ENCODE data around the gene VPS33A. TPM values are rescaled to one million over a fixed set of nuclear protein-coding genes. Genes with fewer than 3 reads are reported as not detected.

VPS33A gene
- total RNA-seq, 2 experiments from 2014 or later, result 12.0 to 14.2 TPM

DNA sequence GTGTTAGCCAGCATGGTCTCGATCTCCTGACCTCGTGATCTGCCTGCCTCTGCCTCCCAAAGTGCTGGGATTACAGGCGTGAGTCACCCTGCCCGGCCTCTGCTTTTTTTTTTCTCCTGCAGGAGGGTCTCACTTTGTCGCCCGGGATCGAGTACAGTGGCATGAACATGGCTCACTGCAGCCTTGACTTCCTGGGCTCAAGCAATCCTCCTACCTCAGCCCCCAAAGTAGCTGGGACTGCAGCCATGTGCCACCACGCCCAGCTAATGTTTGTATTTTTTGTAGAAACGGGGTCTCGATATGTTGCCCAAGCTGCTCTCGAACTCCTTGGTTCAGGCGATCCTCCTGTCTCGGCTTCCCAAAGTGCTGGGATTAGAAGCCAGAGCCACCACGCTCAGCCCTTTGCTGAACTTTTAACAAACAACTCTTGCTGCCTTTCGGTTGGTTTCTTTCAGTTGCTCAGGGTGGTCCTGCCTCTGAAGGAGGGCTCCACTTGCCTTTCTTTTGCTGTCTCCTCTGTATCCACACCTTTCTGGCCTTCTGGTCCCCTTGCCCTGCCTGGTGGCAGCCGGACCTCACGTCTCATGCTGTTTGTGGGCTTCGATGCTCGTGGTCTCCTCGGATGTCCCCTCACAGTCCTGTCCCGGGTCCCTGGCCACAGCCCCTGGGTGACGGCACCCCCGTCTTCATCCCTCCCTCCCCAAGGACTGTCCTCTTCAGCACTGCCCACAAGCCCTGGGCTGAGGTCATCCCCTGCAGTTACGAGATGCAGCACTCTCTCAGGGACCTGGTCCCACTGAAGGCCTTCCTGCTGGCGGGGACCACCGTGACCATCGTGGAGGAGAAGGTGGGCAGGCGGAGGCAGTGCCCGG is 66.6 kb downstream of the VPS33A start:
- POLR2A ChIA-PET, result no interaction called here
- no peak overlapping the region for H3K4me3 Mint-ChIP-seq
- H3K9me3 Mint-ChIP-seq, result no peaks in the 10 kb centered on the region
- Histone ChIP-seq H3K4me3 (ENCODE audit: low read length) (no peak overlapping the region), H3K27ac (ENCODE audit: low read depth in 1 of 2, low read length in 2 of 2) (no peak overlapping the region), H3K36me3 (ENCODE audit: insufficient read depth, low read length) (no peaks in the 10 kb centered on the region), H3K9me3 (ENCODE audit: control insufficient read depth in 1 of 2, insufficient read depth in 1 of 2, low read length in 2 of 2) (peaks cover 0 to 4% of the 10 kb centered on the region in 2 experiments), H3K27me3 (ENCODE audit: control insufficient read depth in 1 of 2, insufficient read depth in 2 of 2, low read length in 2 of 2) (peaks cover 7 to 12% of the 10 kb centered on the region in 2 experiments), H3K4me1 (ENCODE audit: insufficient read depth, low read length) (peaks cover 14% of the 10 kb centered on the region)
- H3K4me1 Mint-ChIP-seq (ENCODE audit: low read depth), result peaks cover 7% of the 10 kb centered on the region
- DNase-seq (no peak), ATAC-seq (ENCODE audit: poor library complexity) (no peak)
- no peak overlapping the region for H3K27ac Mint-ChIP-seq
- intact Hi-C loops (cut with DNase I, micrococcal nuclease), result no loop called here
- CTCF ChIA-PET, result no interaction called here
- TF ChIP-seq, protein P1, sequence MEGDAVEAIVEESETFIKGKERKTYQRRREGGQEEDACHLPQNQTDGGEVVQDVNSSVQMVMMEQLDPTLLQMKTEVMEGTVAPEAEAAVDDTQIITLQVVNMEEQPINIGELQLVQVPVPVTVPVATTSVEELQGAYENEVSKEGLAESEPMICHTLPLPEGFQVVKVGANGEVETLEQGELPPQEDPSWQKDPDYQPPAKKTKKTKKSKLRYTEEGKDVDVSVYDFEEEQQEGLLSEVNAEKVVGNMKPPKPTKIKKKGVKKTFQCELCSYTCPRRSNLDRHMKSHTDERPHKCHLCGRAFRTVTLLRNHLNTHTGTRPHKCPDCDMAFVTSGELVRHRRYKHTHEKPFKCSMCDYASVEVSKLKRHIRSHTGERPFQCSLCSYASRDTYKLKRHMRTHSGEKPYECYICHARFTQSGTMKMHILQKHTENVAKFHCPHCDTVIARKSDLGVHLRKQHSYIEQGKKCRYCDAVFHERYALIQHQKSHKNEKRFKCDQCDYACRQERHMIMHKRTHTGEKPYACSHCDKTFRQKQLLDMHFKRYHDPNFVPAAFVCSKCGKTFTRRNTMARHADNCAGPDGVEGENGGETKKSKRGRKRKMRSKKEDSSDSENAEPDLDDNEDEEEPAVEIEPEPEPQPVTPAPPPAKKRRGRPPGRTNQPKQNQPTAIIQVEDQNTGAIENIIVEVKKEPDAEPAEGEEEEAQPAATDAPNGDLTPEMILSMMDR (IDR thresholded peaks at IDR 0.05), result no peak
- peaks cover 20% of the 10 kb centered on the region for H3K27me3 Mint-ChIP-seq
- no peaks in the 10 kb centered on the region for H3K36me3 Mint-ChIP-seq (ENCODE audit: low read depth)

DNA sequence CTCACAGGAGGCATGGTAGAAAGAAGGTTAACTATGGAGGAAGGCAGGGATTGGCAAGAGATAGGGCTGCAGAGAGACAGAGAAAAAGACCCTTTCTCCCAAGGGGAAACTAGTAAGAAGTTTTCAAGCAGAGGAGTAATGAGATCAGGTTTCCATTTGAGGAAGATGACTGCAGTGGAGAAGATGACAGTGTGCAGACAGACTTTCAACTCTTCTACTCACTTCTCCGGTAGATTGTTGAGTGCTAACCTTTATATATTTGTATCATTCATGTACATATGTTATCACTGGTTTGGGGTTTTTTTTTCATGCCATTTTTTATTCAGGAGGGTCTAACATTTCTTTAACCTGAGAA is 68.7 kb downstream of the VPS33A start:
- Mint-ChIP-seq H3K36me3 (ENCODE audit: low read depth) (no peaks in the 10 kb centered on the region), H3K9me3 (no peaks in the 10 kb centered on the region), H3K4me1 (ENCODE audit: low read depth) (no peaks in the 10 kb centered on the region), H3K27ac (no peak overlapping the region), H3K4me3 (no peak overlapping the region), H3K27me3 (peaks cover 20% of the 10 kb centered on the region)
- TF ChIP-seq, protein P1 (IDR thresholded peaks at IDR 0.05), result no peak
- intact Hi-C loops (cut with DNase I, micrococcal nuclease), result no loop called here
- CTCF ChIA-PET, result no interaction called here
- POLR2A ChIA-PET, result no interaction called here
- ATAC-seq (ENCODE audit: poor library complexity), result no peak
- H3K4me3 ChIP-seq (ENCODE audit: low read length), result no peak overlapping the region
- H3K4me1 ChIP-seq (ENCODE audit: insufficient read depth, low read length), result peaks cover 2% of the 10 kb centered on the region
- no peak for DNase-seq
- peaks cover 7 to 9% of the 10 kb centered on the region in 2 experiments for H3K27me3 ChIP-seq (ENCODE audit: control insufficient read depth in 1 of 2, insufficient read depth in 2 of 2, low read length in 2 of 2)
- H3K27ac ChIP-seq (ENCODE audit: low read depth in 1 of 2, low read length in 2 of 2), result no peak overlapping the region
- peaks cover 0 to 4% of the 10 kb centered on the region in 2 experiments for H3K9me3 ChIP-seq (ENCODE audit: control insufficient read depth in 1 of 2, insufficient read depth in 1 of 2, low read length in 2 of 2)
- H3K36me3 ChIP-seq (ENCODE audit: insufficient read depth, low read length), result no peaks in the 10 kb centered on the region

DNA sequence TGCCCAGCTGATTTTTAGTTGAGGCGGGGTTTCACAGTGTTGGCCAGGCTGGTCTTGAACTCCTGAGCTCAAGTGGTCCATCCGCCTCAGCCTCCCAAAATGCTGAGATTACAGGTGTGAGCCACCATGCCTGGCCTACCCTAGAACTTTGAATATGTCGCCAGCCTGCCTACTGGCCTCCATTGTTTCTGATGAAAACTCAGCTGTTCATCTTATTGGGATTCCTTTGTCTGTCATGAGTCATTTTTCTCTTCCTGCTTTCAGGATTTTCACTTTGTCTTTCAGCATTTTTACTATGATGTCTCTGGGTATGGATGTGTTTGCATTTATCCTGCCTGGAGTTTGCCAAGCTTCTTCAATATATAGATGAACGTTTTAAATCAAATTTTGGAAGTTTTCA is 70.9 kb downstream of the VPS33A start:
- H3K27me3 Mint-ChIP-seq, result peaks cover 25% of the 10 kb centered on the region
- H3K4me3 ChIP-seq (ENCODE audit: low read length), result no peak overlapping the region
- TF ChIP-seq, protein P1 (IDR thresholded peaks at IDR 0.05), result no peak
- no peaks in the 10 kb centered on the region for H3K36me3 Mint-ChIP-seq (ENCODE audit: low read depth)
- H3K36me3 ChIP-seq (ENCODE audit: insufficient read depth, low read length), result no peaks in the 10 kb centered on the region
- H3K27ac ChIP-seq (ENCODE audit: low read depth in 1 of 2, low read length in 2 of 2), result no peak overlapping the region
- H3K9me3 ChIP-seq (ENCODE audit: control insufficient read depth in 1 of 2, insufficient read depth in 1 of 2, low read length in 2 of 2), result peaks cover 0 to 4% of the 10 kb centered on the region in 2 experiments
- H3K27ac Mint-ChIP-seq, result no peak overlapping the region
- ChIA-PET CTCF (no interaction called here), POLR2A (no interaction called here)
- intact Hi-C loops (cut with DNase I, micrococcal nuclease), result no loop called here
- H3K4me1 ChIP-seq (ENCODE audit: insufficient read depth, low read length), result peaks cover 5% of the 10 kb centered on the region
- DNase-seq (no peak), ATAC-seq (ENCODE audit: poor library complexity) (no peak)
- H3K9me3 Mint-ChIP-seq, result no peaks in the 10 kb centered on the region
- H3K27me3 ChIP-seq (ENCODE audit: control insufficient read depth in 1 of 2, insufficient read depth in 2 of 2, low read length in 2 of 2), result no peaks in the 10 kb centered on the region
- H3K4me1 Mint-ChIP-seq (ENCODE audit: low read depth), result no peaks in the 10 kb centered on the region
- no peak overlapping the region for H3K4me3 Mint-ChIP-seq
